Measurements from ENCODE around the gene ADAM12.

DNA sequence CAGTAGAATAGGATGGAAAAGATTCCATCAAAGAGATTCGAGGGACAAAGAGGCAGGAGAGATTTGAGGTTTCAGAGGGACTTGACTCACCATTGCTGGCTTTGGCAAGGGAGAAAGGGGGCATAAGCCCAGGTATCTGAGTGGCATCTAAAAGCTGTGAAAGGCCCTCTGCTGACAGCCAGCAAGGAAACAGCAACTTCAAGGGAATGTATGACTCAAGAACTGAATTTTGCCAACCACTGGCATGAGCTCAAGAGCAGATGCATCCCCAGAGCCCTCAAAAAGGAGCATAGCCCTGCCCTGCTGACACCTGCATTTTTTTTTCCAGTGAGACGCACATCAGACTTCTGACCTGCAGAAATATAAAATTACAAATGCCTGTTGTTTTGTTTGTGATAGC is 19.6 kb upstream of the ADAM12 start:
- TF ChIP-seq EZH2 (IDR thresholded peaks at IDR 0.05; ENCODE audit: insufficient read depth, low read length), result no peak
- TF ChIP-seq, protein P1, sequence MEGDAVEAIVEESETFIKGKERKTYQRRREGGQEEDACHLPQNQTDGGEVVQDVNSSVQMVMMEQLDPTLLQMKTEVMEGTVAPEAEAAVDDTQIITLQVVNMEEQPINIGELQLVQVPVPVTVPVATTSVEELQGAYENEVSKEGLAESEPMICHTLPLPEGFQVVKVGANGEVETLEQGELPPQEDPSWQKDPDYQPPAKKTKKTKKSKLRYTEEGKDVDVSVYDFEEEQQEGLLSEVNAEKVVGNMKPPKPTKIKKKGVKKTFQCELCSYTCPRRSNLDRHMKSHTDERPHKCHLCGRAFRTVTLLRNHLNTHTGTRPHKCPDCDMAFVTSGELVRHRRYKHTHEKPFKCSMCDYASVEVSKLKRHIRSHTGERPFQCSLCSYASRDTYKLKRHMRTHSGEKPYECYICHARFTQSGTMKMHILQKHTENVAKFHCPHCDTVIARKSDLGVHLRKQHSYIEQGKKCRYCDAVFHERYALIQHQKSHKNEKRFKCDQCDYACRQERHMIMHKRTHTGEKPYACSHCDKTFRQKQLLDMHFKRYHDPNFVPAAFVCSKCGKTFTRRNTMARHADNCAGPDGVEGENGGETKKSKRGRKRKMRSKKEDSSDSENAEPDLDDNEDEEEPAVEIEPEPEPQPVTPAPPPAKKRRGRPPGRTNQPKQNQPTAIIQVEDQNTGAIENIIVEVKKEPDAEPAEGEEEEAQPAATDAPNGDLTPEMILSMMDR (IDR thresholded peaks at IDR 0.05; ENCODE audit: insufficient read depth, low read depth, low read length), result no peak

Data from astrocyte (in vitro differentiated cells and primary cell).